BE2C (cell line): Measurements from ENCODE around the gene MARF1.
"Not testable (repeated sequence)": the region's sequence is repeated elsewhere in the genome, so short reads cannot be mapped to it uniquely, and the experiment has no call there.

Experiments used
- DNase-seq: peaks from one replicate; pipeline ENCODE4 v3.0.0-alpha.2; 2020
- H3K27me3 ChIP-seq: fragments of 250-450 bp; sonication (Bioruptor Pico); 2 replicates; pipeline ENCODE4 v1.5.1; 2020; ENCODE audit warnings: mild to moderate bottlenecking
- H3K36me3 ChIP-seq: fragments of 250-450 bp; sonication (Bioruptor Pico); 2 replicates; pipeline ENCODE4 v1.5.1; 2020; ENCODE audit warnings: mild to moderate bottlenecking
- H3K4me1 ChIP-seq: fragments of 250-450 bp; sonication (Bioruptor Pico); 2 replicates; pipeline ENCODE4 v1.5.1; 2020
- H3K4me3 ChIP-seq: 2 replicates; pipeline ENCODE4 v1.5.1; 2011; ENCODE audit warnings: low read depth, low read length
- H3K9me3 ChIP-seq: fragments of 250-450 bp; sonication (Bioruptor Pico); 2 replicates; pipeline ENCODE4 v1.5.1; 2020
- TF ChIP-seq, protein P1 (sequence below): IDR thresholded peaks from 2 replicates; pipeline ENCODE4 v1.5.1; 2012; ENCODE audit warnings: mild to moderate bottlenecking, low read depth, low read length

MARF1 gene

DNA sequence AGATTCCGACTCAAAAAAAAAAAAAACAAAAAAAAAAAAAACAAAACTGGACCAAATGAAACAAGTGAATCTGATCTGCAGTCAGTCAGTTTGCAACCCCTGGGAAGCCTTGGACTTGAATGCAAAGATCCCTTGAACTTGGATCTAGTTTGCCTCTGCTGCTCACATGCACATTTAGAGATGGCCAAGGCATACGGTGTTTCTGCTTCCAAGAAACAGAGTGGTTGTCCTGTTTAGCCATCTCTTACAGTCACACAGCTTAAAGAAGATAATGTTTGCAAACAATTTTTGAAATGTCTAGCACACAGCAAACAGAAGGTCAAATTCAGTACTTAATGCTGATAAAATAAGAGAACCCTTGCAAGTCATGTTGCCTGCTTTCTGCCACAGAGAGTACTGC, 11.6 kb upstream of the MARF1 start:
- Histone ChIP-seq H3K36me3 (peaks cover 3% of the 10 kb centered on the region), H3K4me1 (no peaks in the 10 kb centered on the region), H3K9me3 (no peaks in the 10 kb centered on the region), H3K27me3 (no peaks in the 10 kb centered on the region), H3K4me3 (no peak overlapping the region)
- no peak for DNase-seq
- TF ChIP-seq, protein P1, sequence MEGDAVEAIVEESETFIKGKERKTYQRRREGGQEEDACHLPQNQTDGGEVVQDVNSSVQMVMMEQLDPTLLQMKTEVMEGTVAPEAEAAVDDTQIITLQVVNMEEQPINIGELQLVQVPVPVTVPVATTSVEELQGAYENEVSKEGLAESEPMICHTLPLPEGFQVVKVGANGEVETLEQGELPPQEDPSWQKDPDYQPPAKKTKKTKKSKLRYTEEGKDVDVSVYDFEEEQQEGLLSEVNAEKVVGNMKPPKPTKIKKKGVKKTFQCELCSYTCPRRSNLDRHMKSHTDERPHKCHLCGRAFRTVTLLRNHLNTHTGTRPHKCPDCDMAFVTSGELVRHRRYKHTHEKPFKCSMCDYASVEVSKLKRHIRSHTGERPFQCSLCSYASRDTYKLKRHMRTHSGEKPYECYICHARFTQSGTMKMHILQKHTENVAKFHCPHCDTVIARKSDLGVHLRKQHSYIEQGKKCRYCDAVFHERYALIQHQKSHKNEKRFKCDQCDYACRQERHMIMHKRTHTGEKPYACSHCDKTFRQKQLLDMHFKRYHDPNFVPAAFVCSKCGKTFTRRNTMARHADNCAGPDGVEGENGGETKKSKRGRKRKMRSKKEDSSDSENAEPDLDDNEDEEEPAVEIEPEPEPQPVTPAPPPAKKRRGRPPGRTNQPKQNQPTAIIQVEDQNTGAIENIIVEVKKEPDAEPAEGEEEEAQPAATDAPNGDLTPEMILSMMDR = no peak

DNA sequence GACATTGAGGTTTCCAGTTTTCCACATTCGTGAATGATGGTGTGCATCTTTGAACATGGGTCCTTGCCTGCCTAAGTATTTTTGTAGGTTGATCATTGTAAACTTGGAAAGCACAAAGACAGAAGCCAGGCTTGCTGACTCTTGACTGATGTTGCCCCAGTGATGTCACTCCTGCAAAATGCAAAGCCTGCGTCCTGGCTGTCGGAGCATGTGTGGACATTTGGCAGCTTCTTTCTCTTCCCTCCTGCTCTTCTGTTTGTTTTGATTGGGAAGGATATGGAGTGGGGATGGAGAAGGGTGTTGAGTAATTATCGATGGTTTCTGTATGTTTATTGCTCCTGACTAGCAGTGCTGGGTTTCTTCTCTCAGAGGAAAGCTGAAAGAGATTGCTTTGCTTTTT, 10.3 kb upstream of the MARF1 start:
- H3K36me3 ChIP-seq = peaks cover 3% of the 10 kb centered on the region
- no peaks in the 10 kb centered on the region for H3K4me1 ChIP-seq
- TF ChIP-seq, protein P1 = no peak
- DNase-seq = no peak
- H3K27me3 ChIP-seq = no peaks in the 10 kb centered on the region
- H3K4me3 ChIP-seq = no peak overlapping the region
- H3K9me3 ChIP-seq = no peaks in the 10 kb centered on the region

DNA sequence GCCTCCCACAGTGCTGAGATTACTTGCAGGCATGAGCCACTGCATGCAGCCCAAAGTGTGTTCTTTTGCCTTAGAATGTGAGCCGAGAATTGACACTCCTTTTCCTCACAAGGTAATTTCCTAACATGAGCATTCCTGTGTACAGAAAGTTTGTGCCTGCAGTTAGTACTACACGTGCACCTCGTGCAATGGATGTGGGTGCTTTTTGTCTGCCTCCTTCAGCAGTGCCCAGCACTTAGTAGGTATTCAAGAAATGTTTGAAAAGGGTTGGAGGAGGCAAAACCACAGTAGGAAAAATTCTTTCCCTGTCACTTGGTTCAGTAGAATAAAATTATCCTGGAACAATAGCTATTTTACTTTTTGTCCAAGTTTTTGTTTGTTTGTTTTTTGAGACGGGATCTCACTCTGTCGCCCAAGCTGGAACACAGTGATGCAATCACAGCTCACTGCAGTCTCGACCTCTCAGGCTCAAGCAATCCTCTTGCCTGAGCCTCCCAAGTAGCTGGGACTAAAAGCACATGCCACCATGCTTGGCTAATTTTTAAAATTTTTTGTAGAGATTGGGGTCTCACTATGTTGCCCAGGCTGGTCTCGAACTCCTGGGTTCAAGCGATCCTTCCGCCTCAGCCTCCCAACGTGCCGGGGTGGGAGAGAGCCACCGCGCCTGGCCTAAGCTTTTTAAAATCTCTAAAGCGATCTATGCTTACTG, 9.5 kb upstream of the MARF1 start:
- TF ChIP-seq, protein P1 = no peak
- Histone ChIP-seq H3K9me3 (no peaks in the 10 kb centered on the region), H3K36me3 (peaks cover 3% of the 10 kb centered on the region), H3K4me1 (no peaks in the 10 kb centered on the region), H3K27me3 (no peaks in the 10 kb centered on the region), H3K4me3 (no peak overlapping the region)
- DNase-seq = no peak

DNA sequence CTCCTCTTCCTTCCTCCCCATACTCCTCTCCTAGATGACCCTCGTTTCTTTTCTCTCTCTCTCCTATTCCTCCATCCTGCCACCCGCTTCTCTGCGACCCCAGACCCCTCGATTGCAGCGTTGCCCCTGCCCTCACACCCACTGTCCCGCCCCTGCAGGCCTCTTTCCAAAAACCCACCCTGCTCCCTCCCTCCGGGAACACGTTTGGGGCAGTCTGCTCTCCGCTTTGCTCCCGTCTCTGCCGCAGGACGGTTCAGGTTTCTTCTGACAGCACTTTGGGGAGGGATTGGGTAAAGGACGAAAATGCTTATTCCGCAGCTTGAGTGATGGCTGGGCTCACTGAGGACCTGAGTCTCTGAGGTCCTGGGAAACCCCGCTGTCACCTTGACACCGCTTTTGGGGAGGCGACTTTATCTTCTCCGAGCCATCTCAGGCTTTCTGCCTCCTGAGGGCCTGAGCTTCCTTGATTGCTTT, 7.8 kb upstream of the MARF1 start:
- Histone ChIP-seq H3K4me3 (peak overlapping the region; percentile 95), H3K36me3 (peaks cover 3% of the 10 kb centered on the region), H3K27me3 (no peaks in the 10 kb centered on the region), H3K4me1 (no peaks in the 10 kb centered on the region), H3K9me3 (no peaks in the 10 kb centered on the region)
- TF ChIP-seq, protein P1 = no peak
- DNase-seq = no peak

DNA sequence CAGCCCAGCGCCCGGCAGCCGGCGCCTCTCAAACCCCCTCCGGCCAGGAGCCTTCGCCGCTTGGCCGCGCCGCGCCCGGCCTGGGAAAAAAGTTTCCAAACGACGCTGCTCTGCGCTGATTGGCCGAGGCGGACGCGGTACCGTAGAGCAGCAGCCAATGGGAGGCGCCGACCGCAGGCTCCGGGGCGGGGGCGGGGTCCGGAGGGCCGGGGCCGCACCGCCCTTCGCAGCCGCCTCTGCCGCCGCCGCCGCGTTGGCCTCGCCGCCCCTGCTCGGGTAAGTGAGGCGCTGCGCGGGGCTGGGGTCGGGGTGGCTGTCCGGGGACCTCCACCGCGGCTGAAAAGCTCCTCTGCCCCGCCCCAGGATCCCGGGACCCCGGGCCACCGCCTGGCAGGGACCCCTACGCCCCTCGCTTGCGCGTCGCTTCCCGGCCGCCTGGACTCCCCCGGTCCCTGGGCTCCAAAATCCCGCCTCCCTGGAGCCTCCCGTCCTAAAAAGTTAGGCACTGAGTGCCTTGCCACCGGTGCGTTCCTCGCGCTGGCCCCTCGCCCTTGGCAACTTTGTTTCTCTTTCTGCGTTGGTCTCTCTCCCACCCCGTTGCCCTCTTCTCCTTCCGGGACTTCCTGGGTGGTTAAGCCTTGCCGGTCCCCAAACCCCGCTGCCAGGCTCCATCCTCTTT, 7.2 kb upstream of the MARF1 start, which contains the start of gene NDE1:
Gene NDE1, plus strand, starts transcription at position 227 of the 679 bp plus-strand sequence. CDS start 14,534 bp downstream, outside the sequence.
- H3K4me3 ChIP-seq = peak within 1 kb of the TSS; percentile 95
- H3K9me3 ChIP-seq = no peaks in the 10 kb centered on the region
- peaks cover 1% of the 10 kb centered on the region for H3K36me3 ChIP-seq
- TF ChIP-seq, protein P1 = no peak
- H3K4me1 ChIP-seq = no peaks in the 10 kb centered on the region
- no peaks in the 10 kb centered on the region for H3K27me3 ChIP-seq
- DNase-seq = peak; percentile 95

DNA sequence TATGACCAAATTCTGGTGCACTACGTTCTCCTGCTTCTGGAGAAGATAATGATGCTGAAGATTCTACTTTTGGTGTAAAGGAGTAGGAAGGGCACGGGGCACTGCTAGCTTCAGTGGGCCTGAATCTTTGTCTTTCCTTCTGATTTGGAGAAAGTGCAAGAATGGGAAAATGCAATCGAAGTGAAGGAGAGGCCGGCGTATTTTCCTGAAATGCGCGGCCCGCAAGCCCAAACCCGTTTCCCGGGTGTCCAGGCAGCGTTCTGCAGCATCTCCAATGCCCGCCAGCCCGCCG, 6.7 kb upstream of the MARF1 start:
- no peaks in the 10 kb centered on the region; the same call in none of the 2 replicates for H3K36me3 ChIP-seq
- TF ChIP-seq, protein P1 = no peak
- H3K27me3 ChIP-seq = no peaks in the 10 kb centered on the region
- no peaks in the 10 kb centered on the region for H3K9me3 ChIP-seq
- H3K4me1 ChIP-seq = no peaks in the 10 kb centered on the region
- H3K4me3 ChIP-seq = peak overlapping the region; percentile 54
- DNase-seq = no peak

DNA sequence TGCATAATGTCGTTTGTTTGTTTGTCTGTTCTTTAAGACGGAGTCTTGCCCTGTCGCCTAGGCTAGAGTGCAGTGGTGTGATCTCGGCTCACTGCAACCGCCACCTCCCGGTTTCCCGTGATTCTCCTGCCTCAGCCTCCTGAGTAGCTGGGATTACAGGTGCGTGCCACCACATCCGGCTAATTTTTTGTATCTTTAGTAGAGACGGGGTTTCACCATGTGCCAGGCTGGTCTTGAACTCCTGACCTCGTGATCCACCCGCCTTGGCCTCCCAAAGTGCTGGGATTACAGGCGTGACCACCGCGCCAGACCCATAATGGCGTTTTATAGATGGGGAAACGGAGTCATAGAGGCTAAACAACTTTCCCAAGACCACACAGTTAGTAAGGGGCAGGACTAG, 6.4 kb upstream of the MARF1 start:
- peak overlapping the region; percentile 54 for H3K4me3 ChIP-seq
- not testable (repeated sequence) for DNase-seq, H3K9me3 ChIP-seq, H3K36me3 ChIP-seq, H3K27me3 ChIP-seq, H3K4me1 ChIP-seq
